Ammon's horn (tissue), 1 donor: ENCODE results near the gene TMEM151A.
A peak's percentile ranks its signal among the peaks of the same experiment; 100 is the strongest.
"Not testable (repeated sequence)": the region's sequence is repeated elsewhere in the genome, so short reads cannot be mapped to it uniquely, and the experiment has no call there.

Experiments
- DNase-seq: peaks from one replicate; pipeline ENCODE4 v3.0.0-alpha.2; 2016; ENCODE audit warnings: low spot score

Gene TMEM151A

DNA sequence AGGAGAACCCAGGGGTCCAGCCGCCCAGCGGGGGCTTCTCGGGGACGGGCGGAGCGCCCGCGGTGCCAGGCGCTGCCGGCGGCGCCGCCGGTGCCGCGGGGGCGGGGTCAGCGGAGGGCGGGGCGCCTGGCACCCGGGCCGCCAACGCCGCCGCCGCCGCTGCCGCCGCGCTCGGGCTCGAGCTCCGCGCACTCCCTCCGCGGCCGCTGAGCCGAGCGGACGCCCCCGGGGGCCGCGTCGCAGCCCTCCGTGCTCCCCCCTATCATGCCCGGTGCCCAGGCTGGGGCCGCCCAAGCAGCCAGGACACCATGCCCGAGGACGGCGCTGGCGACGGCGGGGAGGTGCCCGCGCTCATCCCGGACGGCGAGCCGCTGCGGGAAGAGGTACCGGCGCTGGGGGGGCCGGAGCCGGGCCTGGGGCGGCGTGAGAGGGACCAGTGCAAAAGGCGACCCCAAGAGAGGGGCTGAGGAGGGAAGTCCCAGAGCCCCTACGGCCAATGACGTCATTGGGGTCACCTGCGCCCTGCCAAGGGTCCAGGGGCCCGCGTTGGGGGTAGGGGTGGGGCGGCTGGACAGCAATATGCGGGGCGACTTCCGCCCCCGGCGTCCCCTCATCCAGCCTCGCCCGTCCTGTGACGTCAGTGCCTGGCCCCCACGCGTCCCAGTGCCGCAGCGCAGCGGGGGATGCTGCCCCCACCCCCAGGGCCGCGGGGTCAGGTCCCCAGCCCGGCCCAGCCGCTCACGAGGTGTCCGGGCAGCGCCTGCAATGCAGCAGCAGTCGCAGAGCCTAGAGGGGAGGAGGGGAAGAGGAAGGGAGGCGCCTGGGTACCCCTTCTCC, at the start of gene TMEM151A:
Gene TMEM151A (plus strand): TSS at position 189 of the 837 bp plus-strand sequence. CDS start 120 bp downstream, at position 309.
- DNase-seq = peak; percentile 54

DNA sequence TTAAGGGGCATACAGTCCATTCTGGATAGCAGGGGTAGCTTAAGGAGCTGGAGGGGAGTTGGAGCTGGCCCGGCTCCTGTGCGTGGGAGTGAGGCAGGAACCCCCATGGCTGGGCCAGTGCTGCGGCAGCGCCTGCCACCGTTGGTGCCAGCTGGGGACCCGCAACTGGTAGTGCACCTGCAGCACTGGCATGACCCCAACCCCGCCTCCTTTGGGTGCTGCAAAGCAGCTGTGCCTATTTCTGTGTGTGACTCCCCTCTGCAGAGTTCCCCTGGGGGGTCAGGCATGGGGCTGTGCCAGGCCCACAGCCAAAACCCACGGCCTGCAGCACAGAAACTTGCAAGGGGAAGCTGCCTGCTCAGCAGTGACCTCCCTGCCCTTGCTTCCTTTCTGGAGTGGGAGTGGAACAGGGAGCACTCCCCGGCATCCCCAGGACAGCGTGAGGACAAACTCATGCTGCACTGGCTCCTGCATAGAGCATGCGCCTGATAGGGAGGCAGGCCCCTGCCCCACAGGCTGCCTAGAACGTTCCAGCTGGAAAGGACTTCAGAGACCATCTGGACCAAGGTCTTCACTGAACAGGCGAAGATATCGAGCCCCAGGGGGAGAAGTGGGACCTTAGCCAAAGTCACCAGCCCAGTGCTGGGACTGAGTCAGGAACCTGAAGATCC, 49.5 kb upstream of the TMEM151A start:
- DNase-seq = no peak

DNA sequence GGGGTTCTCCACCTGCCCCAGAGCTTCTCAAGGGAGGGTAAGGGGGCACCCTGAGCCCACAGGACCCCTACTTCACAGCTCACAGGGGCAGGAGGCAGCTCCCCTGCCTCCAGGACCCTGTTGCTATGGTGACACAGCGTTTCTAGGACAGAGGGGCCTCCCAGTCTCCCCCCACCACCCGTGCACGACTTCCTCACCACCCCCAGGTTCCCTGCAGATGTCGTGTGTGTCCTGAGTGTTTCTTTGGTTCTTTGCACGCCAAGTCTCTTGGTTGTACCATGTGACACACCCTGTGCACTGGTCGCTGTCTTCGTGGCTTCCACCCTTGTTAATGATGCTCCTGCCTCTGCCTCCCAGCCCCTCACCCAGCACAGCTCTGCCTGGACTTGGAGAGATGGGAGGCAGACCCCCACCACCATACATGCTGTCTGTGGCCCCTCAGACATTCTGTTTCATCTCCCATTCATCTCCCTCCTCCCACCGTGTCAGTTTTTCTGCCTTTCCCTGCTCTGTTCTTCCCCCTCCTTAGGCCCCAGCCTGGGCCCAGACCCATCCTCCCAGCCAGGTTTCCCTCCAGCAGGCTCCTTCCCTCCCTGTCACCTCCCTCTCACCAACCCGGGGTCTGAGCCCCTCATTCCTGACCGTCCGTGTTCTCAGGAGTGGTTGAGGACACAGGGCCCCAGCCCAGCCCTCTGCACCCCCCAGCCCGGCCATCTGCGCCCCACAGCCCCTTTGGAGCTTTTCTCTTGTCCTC, 47.7 kb upstream of the TMEM151A start:
- DNase-seq = no peak

DNA sequence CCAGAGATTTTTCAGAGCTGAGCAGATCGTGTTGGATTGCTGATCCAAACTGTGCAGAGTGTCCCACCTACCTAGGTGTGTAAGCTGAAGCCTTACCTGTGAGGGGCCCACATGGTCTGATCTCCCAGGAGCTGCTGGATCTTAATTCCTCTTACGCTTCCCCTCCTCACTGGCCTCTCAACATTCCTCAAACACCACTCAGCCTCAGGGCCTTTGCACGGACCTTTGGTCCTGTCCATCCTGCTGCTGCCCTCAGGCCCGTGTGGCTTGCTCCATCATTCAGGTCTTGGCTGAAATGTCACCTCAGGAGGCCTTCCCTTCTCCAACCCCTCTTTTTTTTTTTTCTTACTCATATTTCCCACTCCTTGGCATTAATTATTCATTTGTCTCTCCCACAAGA, 44.4 kb upstream of the TMEM151A start:
- DNase-seq = no peak

DNA sequence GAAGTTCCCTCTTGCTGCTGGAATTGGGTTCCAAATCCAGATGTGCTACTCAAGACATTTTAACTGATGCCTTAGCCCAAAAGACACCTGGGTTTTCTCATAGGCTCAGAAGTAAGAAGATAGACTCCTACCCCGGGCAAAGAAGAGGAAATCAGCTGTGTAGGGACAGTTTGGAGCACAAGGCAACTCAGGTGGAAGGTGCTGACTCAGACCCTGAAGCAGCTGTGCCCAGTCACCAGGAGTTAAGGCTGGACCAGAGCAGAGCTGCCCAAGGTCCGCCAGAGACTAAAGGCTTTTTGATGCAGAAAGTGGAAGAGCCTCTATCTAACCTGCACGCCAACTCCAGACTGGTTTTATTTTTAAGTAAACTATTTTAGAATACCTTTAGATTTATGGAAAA, 43.9 kb upstream of the TMEM151A start:
- DNase-seq = no peak

DNA sequence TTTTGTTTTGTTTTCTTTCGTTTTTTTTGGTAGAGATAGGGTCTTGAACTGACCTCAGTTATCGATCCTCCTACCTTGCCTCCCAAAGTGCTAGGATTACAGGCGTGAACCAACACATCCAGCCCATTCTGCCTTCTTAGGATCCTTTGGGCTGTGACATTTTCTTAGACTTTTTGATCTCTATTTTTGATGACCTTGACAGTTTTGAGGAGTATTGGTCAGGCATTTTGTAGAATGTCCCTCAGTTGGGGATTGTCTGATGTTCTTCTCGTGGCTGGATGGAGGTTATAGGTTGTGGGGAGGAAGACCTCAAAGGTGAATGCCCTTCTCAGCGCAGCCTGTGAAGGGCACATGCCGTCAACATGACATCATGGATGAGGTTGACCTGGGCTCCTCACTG, 42.8 kb upstream of the TMEM151A start:
- DNase-seq = no peak

DNA sequence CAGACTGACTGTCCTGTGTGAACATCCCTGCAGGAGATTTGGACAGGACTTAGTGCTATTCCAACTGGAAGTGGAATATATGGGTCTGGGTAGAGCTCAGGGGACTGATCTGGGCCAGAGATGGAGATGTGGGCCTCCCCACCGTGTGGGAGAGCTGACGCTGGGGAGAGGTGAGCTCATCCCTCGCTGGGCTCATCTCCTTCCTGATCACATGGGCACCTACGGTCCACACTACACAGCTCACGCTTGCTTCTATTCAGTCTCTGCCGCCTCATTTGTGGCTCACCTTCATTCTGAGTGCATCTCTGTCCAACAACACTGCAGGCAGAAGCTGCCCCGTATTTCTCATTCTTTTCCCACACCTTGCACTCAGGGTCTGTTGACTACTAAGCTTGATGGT, 39.9 kb upstream of the TMEM151A start:
- DNase-seq = no peak

DNA sequence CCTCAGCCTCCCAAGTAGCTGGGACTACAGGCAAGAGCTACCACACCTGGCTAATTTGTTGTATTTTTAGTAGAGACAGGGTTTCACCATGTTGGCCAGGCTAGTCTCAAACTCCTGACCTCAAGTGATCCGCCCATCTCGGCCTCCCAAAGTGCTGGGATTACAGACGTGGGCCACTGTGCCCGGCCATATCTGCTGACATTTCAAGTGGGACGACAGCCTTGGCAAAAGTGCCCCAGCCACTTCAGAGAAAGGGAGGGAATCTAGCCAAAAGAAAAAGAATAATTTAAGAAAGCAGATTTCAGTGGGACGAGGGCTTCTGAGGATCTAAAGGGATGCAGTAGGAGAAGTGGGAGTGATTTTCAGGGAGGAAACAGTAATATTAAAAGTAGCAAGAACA, 38.6 kb upstream of the TMEM151A start:
- not testable (repeated sequence) for DNase-seq

DNA sequence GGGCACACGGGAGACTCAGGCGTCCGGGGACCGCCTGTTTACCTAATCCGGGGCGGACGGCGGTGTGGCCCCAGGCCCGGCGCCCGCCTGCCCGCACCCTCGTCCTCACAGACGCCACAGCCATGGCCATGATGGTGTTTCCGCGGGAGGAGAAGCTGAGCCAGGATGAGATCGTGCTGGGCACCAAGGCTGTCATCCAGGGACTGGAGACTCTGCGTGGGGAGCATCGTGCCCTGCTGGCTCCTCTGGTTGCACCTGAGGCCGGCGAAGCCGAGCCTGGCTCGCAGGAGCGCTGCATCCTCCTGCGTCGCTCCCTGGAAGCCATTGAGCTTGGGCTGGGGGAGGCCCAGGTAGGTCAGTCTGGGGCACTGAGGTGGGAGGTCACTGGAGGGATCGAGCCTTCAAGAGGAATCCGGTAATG, 33.2 kb upstream of the TMEM151A start:
- DNase-seq = no peak

DNA sequence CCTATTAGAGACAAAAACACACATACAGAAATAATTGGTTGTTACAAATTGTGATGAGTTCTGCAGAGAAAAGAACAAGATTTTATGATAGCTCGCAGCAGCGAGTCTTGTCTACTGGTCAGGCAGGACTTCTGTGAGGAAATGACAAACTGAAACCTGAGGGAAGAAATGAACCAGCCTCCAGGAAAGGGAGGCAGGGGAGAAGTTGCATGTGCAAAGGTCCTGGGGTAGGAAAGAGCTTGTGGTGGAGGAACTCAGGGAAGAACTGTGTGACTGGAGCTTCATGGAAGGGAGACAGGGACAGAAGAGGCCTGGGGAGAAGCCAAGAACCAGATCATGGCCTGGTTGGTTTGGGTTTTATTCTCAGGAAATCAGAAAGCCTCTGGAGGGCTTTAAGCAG, 32.5 kb upstream of the TMEM151A start:
- no peak for DNase-seq

DNA sequence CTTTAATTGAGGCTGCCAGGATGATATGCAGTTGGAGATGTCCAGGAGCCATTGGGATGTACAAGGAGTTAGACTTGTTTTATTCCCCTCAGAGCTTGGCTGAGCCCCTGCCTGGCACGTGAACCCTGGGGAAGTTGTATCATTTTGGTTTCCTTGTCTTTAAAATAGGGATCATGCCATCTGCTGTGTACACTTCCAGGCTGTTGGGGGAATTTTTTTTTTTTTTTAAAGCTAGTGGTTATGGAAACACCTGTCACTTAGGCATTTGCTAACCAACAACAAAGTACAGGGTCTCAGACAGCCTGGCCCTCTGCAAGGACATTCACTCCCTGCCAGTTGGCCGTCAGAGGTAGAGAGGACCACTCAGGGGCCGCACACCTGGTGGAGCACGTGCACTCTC, 31.7 kb upstream of the TMEM151A start:
- no peak for DNase-seq

DNA sequence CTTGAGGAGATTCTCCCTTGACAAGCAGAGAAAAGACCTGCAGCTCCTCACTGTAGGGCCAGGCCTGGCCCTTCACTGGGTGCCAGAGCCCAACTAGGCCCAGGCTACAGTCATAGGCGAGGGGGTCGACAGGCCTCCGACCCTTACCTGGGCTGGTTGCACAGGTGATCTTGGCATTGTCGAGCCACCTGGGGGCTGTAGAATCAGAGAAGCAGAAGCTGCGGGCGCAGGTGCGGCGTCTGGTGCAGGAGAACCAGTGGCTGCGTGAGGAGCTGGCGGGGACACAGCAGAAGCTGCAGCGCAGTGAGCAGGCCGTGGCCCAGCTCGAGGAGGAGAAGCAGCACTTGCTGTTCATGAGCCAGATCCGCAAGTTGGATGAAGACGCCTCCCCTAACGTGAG, 30.1 kb upstream of the TMEM151A start:
- no peak for DNase-seq

DNA sequence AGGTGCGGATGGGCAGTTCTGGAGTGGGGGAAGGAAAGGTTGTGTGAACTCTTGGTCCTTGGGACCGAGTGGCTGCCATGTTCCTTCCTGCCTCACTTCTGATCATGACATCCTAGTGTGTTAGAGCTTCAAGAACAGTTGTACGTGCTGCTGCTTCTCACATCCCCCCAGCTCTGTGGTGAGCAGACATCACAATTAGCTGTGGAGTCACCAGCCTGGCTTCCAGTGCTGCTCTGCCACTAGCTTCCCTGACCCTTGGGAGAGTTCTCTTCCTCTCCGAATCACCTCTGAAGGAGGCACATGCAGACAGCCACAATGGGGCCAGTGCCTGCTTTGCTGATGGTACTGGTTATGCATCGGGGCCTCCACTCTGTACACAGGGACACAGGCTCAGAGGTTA, 29.5 kb upstream of the TMEM151A start:
- no peak for DNase-seq

DNA sequence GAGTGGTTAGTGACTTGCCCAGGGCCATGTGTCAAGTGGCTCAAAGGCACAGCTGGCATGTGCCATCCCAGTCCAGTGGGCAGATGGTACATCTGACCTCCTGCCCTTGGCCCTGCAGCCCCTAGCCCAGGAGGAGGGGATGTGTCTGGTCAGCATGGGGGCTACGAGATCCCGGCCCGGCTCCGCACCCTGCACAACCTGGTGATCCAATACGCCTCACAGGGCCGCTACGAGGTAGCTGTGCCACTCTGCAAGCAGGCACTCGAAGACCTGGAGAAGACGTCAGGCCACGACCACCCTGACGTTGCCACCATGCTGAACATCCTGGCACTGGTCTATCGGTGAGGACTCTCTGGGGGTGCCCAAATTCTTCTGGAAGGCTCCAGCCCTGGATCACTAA, 29.0 kb upstream of the TMEM151A start:
- no peak for DNase-seq

DNA sequence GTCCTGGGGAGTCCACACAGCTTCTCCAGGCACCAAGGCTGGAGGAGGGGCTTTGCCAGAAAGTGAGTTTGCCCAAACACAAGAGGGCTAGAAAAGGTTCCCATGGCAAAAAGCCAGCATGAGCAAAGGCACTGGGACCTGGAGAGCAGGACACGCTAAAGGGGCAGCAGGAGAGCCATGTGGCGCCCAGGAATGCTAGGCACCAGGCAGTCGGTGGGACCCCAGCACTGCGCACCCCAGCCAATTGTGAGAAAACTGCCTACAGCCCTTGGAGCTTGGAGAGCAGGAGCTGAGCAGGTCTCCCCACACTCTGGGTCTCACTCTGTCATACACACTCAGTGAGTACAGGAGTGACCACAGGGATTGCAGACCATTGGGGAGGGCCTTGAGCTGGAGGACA, 28.5 kb upstream of the TMEM151A start:
- DNase-seq = no peak

DNA sequence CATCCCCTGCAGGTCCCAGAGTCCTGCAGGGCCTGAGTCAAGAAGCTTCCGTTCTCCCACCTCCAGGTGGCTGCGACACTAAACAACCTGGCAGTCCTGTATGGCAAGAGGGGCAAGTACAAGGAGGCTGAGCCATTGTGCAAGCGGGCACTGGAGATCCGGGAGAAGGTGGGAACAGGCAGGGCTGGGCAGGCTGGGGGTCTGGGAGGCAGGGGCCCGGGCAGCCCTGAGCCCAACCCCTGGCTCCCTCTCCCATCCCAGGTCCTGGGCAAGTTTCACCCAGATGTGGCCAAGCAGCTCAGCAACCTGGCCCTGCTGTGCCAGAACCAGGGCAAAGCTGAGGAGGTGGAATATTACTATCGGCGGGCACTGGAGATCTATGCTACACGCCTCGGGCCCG, 27.9 kb upstream of the TMEM151A start:
- DNase-seq = no peak

DNA sequence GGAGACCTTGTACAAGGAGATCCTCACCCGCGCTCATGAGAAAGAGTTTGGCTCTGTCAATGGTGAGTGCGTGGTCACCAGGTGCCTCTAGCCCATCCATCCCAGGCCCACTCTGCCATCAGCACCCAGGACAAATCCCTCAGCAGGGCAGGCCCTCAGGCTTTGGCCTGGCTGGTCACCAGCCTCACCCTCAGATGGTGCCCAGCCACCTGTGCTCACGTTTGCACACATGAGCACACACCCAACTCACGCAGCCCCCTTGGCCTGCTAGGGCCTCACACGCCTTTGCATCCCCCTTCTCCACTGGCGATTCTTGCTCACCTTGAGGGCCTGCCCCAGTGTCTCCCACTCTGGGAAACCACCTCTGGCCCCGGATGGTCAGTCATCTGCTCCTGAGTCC, 27.3 kb upstream of the TMEM151A start:
- DNase-seq = no peak

DNA sequence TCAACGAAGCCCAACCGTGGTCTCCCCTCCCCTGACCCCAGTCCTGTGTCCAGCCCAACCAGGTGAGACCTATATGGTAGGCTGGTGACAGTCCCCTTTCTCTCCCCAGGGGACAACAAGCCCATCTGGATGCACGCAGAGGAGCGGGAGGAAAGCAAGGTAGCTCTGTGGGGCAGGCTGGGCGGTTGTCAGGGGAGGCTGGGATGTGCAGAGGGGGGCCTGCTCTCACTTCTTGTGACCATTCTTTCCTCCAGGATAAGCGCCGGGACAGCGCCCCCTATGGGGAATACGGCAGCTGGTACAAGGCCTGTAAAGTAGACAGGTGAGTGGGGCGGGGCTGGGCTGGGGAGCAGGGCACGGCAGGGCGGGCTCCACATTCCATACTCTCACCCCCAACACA, 26.8 kb upstream of the TMEM151A start:
- DNase-seq = no peak

DNA sequence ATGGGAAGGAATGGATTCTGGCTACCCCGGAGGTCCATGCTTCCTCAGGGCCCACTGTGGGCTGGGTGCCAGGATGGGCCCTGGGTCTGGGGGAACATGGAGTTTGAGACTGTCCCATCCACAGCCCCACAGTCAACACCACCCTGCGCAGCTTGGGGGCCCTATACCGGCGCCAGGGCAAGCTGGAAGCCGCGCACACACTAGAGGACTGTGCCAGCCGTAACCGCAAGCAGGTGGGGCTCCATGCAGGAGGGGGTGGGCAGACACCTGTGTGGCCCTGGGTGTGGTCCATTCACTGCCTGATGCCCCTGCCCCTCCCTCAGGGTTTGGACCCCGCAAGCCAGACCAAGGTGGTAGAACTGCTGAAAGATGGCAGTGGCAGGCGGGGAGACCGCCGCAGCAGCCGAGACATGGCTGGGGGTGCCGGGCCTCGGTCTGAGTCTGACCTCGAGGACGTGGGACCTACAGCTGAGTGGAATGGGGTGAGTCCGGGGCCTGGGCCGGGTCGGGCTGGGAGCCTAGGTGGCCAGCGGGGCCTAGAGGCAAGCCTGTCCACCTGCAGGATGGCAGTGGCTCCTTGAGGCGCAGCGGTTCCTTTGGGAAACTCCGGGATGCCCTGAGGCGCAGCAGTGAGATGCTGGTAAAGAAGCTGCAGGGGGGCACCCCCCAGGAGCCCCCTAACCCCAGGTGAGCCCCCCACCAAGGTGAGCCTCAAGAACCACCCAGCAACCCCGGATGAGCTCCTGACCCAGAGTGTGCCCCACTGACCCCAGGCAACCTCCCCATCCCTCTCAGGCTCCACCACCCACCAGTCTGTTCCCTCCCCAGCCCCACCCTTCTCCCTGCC, 25.9 kb upstream of the TMEM151A start:
- DNase-seq = no peak

DNA sequence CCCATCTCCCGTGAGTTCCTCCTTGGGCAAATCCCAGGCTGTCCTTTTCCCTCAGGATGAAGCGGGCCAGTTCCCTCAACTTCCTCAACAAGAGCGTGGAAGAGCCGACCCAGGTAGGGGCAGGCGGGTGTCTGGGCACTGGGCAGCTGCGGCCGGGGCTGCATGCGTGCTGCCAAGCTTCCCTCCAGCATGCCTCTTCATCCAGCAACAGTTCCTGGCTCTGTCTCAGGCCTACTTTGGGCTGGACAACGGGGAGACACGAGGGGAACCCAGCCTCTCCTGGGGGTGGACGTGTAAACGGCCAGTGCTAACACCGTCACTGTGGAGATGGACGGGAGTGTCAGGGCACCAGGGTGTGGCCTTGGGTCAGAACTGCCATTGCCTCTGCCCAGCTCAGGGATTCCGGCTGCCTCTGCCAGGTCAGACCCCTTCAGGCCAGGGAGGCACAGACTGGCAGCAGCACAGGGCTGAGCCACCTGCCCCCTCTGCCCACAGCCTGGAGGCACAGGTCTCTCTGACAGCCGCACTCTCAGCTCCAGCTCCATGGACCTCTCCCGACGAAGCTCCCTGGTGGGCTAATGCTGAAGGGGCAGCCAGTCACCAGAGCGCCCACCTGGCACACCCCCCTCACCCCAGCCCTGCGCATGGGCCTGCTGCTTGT, 25.2 kb upstream of the TMEM151A start:
- no peak for DNase-seq

DNA sequence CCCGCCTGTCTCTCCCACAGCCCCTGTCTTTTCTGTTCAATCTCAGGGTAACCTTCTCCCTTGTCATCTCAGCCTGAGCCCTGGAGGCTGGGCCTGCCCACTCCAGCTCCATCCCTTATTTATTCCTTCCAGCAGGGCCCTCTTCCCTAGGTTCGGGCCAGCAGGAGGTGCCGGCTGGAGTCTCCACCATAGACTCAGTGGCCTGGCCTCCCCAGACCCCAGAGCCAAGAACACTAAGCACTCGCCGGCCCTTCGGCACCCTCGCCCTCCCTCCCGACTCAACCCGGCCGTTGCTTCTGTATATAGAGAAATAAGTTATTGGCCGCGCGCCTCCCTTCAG, 24.7 kb upstream of the TMEM151A start:
- DNase-seq = no peak
